GM21717 (cell line): ENCODE data around the gene GTF2B.
"Not testable (repeated sequence)": the region's sequence is repeated elsewhere in the genome, so short reads cannot be mapped to it uniquely, and the experiment has no call there.

ENCODE experiments used
- ATAC-seq: cut with Tn5 transposase; IDR thresholded peaks from one replicate; pipeline ENCODE4 v1.9.1; 2021; ENCODE audit warnings: mild to moderate bottlenecking, moderate library complexity; ENCODE audit not compliant: unreplicated experiment

GTF2B gene, protein sequence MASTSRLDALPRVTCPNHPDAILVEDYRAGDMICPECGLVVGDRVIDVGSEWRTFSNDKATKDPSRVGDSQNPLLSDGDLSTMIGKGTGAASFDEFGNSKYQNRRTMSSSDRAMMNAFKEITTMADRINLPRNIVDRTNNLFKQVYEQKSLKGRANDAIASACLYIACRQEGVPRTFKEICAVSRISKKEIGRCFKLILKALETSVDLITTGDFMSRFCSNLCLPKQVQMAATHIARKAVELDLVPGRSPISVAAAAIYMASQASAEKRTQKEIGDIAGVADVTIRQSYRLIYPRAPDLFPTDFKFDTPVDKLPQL

DNA sequence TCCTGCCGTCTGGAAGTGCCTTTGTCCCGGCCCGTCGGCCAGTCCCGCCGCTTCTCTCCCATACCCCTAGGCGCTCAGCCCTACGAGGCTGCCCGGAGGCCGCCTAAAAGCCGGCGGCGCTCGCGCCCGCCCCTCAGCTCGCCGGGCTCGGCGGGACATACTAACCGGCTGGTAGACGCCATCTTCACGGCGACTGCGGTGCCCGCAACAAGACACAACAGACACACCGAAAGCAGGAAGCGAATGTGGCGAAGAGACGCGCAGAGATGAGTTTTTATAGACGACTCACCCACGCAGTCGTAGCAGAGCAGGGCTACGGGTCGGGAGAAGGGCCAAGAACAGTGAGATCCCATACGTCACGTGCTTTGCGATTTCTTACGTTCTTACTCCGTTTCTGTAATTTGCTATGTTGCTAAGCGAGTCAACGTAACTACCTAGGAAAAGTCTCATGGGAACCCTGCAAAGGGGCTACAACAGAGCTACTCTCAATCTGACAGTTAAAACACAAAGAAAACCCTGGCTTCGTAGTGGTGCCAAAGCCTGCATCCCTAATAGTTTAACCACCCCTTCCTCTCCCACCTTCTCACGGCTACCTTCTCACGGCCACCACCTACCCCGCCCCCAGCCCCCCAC lies at the start of gene GTF2B:
Gene GTF2B, minus strand, starts transcription at position 250 of the 633 bp plus-strand sequence. Its CDS starts 68 bp downstream, at position 182.
- peak; percentile 92 for ATAC-seq

DNA sequence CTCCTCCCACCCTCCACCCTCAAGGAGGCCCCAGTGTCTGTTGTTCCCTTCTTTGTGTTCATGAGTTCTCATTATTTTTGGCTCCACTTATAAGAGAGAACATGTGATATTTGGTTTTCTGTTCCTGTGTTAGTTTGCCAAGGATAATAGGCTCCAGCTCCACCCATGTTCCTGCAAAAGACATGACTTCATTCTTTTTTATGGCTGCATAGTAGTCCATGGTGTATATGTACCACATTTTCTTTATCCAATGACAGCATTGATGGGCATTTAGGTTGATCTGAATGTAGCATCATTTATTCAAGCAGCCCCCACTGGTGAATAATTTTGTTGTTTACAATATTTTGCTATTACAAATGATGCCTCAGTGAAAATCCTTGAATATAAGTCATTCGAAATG lies 47.2 kb upstream of the GTF2B start:
- not testable (repeated sequence) for ATAC-seq

DNA sequence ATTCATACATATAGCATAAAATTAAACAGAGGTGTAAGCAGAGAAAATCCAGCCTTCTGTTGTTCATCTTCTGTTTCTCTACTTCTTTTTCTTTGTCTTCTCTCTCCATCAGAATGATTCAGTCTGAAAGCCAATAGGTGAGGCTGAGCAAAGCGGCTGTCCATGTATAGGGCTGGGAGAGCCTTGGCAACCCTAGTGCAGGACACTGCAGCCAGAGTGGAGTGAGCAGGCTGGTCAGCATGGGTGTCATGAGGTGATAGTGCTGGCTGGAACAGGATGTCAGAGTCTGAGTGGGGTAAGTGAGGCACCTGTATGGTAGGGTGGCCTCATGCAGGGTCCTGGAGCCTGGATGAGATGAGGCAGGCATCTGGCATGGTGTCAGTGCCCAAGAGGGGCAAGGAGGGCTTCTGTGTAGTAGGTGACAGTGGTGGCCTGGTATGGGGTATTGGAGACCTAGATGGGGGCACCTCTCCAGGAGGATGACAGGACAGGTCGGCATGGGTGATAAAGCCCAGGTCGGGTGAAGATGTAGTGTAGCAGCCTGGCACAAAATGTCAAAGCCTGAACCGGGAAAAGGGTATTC lies 45.5 kb upstream of the GTF2B start:
- no peak for ATAC-seq

DNA sequence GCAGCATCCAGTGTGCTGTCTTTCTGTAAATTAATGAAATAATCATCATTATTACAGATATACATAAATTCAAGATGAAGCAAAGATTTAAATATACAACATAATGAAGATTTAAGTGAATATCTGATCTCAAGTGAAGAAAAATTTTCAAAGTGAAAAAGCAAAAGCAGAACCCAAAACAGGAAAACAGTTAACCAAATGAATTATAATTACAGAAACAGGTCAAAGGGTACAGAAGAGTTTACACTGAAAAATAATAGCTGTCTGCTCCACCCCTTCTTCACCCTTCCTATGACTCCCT lies 44.8 kb upstream of the GTF2B start:
- no peak for ATAC-seq

DNA sequence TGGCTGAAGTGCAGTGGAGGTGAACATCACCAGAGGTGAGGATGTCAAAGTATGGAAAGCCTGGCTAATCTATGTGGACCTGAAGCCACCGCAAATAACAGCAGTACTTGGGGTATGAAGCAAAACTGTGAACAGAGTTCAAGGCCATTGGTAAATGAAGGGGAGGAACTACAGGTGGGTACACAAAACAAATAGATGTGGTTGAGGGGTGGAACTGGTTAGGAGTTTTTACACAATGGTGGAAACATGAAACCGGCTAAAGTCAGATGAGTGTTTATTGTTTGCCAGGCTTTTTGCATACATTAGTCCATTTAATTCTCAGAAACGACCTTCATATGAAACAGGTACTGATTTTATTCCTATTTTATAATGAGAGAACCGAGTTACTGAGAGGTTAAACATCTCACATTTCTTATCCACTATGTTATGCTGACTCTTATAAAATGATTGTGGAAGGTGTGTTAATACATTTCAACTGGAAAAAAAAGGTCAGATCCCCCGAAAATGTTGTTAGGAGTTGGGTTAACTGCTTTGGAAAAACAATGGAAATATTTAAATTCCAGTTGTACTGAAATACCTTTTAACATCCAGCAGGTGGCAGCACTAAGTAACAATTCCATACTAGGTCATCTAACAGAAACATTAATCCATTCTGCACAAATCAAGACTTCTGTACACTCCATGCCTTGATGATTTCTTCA lies 44.3 kb upstream of the GTF2B start:
- ATAC-seq, result no peak

DNA sequence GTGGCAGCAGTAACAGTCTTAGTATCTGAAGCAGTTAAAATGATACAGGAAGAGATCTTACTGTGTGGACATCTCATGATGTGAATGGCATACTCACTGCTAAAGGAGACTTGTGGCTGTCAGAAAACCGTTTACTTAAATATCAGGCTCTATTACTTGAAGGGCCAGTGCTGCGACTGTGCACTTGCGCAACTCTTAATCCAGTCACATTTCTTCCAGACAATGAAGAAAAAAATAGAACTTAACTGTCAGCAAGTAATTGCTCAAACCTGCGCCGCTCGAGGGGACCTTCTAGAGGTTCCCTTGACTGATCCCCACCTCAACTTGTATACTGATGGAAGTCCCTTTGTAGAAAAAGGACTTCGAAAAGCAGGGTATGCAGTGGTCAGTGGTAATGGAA lies 38.8 kb upstream of the GTF2B start:
- ATAC-seq, result not testable (repeated sequence)

DNA sequence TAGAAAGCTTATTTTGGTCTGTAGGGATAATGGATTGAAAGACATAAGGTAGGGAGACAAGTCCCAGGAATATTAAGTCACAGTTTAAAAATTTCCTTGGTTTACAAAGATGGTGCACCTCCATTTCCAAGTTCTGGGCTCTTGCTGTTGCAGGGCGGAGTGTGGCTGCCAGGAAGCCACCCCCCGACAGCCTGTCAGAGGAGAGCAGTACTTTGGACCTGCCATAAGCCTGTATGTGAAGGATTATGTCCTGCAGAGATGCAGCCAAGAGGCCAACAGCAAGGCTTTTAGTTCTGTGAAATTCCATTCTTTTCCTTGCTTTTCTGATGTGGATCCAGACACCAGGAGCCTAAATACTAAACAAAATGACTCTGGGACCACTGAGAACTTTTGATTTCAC lies 31.9 kb upstream of the GTF2B start:
- ATAC-seq, result no peak

DNA sequence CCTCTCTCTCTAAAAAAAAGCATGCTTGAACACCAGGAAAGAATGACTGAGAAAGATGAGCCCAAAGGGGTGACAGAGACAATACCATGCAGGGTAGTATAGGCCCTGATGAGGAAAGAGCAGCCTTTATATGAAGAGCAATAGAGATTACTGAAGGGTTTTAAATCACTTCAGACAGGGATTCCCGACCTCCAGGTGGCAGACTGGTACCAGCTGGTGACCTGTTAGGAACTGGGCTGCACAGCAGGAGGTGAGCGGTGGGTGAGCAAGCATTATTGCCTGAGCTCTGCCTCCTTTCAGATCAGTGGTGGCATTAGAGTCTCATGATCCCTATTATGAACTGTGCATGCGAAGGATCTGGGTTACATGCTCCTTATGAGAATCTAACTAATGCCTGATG lies 30.8 kb upstream of the GTF2B start:
- no peak for ATAC-seq

DNA sequence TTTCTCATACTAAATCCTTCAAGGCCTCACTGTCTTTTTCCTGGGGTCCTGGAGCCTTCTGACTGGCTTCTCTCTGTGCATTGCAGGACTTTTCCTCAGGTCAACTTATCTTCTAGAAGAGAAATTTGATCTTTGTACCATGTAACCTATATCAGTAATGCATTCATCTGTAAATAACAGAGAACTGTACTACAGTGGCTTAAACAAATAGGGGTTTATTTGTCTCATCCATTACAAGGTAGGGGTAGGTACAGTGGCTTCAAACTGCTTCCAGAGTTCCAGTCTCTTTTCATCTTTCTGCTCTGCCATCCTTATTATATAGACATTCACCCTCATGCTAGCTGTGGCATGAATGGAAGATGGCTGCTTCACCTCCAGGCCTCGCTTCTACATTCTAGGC lies 29.5 kb upstream of the GTF2B start:
- ATAC-seq, result no peak

DNA sequence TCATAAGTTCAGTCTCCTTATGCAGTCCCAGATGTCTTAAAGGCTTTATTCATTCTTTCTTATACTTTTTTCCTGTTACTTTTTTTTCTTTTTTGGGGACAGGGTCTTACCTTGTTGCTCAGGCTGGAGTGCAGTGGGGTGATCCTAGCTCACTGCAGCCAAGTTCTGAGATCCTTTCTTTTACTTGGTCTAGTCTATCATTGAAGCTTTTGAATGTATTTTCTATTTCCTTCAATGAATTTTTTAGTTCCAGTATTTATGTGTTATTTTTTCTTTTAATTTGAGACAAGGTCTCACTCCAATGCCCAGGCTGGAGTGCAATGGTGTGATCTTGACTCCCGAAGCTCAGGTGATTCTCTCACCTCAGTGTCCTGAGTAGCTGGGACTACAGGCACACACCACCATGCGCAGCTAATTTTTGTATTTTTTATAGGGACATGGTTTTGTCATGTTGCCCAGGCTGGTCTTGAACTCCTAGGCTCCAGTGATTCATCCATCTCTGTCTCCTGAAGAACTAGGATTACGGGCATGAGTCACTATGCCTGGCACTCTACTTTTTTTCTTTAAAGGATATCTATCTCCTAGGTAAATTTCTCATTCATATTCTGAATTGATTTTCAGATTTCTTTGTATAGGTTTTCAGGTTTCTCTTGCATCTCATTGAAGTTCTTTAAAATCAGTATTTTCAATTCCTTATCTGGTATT lies 26.1 kb upstream of the GTF2B start:
- no peak for ATAC-seq

DNA sequence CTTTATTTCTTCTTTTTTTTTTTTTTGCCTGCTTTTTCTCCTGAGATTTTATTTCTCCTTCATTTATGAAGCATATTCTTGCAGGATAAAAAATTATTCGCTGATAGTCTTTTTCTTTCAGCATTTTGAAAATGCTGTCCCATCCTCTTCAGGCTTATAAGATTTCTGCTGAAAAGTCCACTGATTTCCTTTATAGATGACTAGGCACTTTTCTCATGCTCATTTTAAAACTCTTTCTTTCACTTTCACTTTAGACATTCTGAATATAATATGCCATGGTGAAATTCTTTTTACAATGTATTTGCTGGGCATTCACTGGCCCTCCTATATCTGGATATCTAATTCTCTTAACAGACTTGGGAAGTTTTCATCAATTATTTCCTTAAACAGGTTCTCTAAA lies 25.5 kb upstream of the GTF2B start:
- ATAC-seq, result no peak

DNA sequence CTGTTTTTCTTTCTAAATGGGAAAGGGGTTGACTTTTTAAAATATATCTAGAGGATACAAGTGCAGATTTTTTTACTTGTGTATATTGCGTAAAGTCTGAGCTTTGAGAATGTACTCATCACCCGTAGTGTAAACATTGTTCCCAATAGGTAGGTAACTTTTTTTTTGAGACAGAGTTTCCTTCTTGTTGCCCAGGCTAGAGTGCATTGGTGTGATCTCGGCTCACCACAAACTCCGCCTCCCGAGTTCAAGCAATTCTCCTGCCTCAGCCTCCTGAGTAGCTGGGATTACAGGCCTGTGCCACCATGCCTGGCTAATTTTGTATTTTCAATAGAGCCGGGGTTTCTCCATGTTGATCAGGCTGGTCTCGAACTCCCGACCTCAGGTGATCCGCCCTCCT lies 20.4 kb upstream of the GTF2B start:
- ATAC-seq, result not testable (repeated sequence)

DNA sequence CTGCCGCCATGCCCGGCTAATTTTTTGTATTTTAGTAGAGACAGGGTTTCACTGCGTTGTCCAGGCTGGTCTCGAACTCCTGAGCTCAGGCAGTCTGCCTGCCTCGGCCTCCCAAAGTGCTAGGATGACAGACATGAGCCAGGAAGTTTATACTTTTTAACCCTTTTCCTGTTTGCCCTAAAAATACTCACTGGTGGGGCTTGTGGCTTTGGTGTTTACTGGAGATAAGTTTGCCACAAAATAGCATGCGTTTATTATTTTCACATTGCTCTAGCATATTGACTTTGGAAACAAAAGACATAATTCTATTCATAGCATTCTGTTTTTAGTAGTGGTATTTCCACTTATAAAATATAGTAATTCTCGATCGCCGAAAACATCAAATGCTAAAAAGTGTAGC lies 19.8 kb upstream of the GTF2B start:
- no peak for ATAC-seq

DNA sequence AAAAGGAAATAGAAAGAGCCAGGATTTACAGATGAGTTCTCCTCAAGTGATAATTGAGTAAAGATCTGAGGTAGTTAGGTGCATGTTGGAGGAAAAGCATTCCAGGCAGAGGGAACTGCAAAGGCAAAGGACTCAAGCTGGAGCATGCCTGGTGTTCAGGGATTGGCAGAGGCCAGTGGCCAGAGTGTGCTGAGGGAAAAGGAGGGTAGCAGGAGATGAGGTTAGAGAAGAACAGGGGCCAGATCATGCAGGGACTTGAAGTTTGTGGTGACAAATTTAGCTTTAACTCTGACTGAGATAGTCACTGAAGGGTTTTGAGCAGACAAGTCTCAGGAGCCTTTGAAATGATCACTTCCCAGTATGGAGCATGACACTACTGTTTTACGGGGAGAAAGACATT lies 19.0 kb upstream of the GTF2B start:
- ATAC-seq, result no peak

DNA sequence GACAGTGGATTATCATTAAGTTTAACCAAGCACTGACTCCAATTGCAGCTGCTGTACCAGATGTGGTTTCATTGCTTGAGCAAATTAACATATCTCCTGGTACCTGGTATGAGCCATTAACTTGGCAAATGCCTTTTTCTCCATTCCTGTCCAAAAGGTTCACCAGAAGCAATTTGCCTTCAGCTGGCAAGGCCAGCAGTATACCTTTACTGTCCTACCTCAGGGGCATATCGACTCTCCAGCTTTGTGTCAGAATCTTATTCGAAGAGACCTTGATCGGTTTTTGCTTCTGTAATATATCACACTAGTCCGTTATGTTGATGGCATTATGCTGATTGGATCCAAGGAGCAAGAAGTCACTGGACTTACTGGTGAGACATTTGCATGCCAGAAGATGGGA lies 9.5 kb upstream of the GTF2B start:
- ATAC-seq, result no peak

DNA sequence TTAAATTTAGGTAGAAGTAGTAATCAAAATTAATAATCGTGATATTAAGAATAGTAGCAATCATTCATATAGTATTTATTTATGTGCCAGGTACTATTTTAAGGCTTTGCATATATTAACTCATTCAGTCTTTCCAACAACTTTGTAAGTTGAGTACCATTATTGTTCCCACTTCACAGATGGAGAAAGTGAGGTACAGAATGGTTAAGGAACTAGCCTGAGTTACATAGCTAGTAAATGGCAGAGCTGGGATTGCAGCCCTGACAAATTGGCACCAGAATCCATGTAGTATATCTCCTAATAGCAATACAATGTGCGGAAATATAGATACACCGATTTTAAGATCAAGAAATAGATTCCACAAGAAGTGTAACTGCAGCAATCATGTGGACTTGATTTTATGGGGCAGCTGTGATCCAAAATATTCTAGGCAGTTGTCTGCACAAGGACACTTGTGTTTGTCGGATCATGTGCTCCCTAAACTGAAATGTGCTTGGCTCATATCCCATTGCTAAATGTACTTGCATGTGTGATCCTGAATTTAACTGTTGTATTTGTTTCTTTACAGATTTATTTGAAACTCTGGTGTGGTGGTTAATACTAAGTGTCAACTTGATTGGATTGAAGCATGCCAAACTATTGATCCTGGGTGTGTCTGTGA lies 5.8 kb upstream of the GTF2B start:
- ATAC-seq, result no peak

DNA sequence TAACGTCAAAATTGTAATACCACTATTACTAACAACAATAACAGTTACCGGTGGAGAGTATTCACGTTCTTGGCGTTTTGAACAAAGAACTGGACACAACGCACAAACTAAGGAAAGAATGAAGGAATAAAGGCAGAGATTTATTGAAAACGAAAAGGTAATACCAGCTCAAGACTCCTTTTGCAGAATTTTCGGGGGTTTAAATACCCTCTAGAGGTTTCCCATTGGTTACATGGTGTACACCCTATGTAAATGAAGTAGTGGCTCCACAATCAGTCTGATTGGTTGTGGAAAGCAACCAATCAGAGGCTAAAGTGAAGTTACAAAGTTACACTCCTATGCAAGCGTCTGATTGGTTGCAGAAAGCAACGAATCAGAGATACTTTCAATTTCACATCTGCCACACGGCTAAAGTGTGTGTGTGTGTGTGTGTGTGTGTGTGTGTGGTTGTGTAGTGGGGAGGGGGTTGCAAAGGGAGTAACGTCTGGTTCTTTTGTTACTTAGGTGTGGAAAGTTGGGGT lies 1.1 kb upstream of the GTF2B start:
- ATAC-seq, result no peak

DNA sequence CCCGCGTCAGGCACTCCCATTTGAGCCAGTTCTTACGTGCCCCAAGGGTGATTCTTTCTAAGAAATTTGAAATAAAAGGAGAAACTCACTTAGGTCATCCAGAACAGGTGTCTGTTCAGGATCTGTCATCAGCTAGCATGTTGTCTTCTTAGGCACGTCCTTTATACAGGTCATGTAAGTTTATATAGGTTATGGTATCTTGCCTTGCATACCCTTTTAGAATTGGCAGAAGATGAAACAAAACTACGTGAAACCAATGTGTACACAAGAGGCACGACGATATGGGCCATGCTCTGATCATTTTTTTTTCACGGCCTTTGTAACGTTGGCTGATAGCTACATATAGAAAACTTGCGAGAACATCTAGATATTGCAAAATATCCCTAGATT lies 579 bp upstream of the GTF2B start:
- ATAC-seq, result no peak

DNA sequence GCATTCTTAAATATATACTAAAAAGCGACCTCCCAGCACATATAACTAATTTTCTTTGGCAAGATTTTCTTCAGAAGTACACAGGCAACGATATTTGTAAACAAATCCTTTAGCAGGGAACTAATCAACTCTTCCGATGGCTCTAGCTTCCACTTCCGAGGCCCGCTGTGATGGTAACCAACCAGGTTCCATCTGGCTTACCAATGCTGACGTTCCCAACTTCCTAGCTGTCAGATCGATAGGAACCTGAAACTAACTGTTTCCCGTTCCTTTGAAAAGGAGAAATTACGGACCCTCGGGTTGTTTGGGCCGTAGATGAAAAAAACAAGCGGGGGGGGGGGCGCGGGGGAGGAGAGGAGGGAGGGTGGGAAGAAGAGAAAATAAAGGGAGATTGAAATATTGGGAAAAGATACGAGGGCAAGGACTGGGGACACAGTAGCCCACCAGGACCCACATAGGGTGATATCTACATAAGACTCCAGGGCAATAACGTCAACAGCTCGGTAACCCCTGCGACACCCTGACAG lies 513 bp downstream of the GTF2B start:
- ATAC-seq, result peak; percentile 38

DNA sequence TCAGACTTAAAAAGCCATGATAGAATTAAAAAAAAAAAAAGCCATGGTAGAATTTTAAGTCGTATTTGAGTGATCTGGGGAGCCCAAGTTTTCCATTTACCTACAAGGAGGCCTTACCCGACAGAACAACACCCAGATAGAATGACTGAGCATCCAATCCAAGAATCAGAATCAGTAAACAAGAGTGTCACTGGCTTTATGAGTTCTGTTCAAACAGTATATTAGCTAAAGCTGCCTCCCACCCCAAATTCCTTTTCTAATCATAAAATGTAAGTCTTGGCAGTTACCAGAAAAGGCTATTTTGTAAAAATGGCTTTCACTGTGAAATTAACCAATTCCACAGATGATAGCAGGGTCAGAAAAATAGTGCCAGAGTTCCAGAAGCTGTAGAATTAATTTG lies 1.2 kb downstream of the GTF2B start:
- no peak for ATAC-seq
